ENCODE data around the gene MAP1LC3B2. TPM values are rescaled to one million over a fixed set of nuclear protein-coding genes. Genes with fewer than 3 reads are reported as not detected.

Gene MAP1LC3B2
- total and polyA plus RNA-seq, 12 donors, result 0.59 to 4.6 (median 2.2) TPM

DNA sequence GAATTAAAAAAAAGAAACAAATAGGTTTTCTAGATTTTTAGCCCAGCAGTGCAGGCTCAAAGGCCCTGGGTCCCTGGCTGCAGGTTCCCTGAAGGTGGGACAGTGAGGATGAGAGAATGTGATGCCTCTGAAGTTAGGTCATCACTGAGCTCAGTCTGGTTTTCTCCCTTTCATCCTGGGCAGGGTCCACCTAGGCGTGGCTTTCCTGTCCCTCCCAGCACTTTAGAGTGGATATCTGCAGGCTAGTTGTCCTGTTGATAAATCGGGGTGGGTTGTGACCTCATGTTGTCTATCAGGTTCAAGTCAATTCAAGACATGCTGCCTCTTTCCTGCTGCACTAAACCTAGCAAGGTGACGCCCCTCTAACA, 60.9 kb downstream of the MAP1LC3B2 start:
- intact Hi-C loops (cut with DNase I), result no loop called here
- peaks cover 0 to 3% (median 0%) of the 10 kb centered on the region in 7 donors for H3K27me3 ChIP-seq
- H3K4me1 ChIP-seq, result peaks cover 0 to 16% (median 6%) of the 10 kb centered on the region in 9 donors
- H3K27ac ChIP-seq, result no peak overlapping the region
- no peaks in the 10 kb centered on the region for H3K36me3 ChIP-seq
- TF ChIP-seq, protein P1, sequence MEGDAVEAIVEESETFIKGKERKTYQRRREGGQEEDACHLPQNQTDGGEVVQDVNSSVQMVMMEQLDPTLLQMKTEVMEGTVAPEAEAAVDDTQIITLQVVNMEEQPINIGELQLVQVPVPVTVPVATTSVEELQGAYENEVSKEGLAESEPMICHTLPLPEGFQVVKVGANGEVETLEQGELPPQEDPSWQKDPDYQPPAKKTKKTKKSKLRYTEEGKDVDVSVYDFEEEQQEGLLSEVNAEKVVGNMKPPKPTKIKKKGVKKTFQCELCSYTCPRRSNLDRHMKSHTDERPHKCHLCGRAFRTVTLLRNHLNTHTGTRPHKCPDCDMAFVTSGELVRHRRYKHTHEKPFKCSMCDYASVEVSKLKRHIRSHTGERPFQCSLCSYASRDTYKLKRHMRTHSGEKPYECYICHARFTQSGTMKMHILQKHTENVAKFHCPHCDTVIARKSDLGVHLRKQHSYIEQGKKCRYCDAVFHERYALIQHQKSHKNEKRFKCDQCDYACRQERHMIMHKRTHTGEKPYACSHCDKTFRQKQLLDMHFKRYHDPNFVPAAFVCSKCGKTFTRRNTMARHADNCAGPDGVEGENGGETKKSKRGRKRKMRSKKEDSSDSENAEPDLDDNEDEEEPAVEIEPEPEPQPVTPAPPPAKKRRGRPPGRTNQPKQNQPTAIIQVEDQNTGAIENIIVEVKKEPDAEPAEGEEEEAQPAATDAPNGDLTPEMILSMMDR (IDR thresholded peaks at IDR 0.05), result no peak
- no peak overlapping the region for H3K4me3 ChIP-seq
- ATAC-seq (peak in 4 of 8 donors; percentile 24 to 65 (median 49)), DNase-seq (no peak)
- WGBS, 2 donors, result 64 to 67% methylated on average over 3 of the region's 3 CpGs
- peaks cover 0 to 18% (median 0%) of the 10 kb centered on the region in 11 donors for H3K9me3 ChIP-seq

DNA sequence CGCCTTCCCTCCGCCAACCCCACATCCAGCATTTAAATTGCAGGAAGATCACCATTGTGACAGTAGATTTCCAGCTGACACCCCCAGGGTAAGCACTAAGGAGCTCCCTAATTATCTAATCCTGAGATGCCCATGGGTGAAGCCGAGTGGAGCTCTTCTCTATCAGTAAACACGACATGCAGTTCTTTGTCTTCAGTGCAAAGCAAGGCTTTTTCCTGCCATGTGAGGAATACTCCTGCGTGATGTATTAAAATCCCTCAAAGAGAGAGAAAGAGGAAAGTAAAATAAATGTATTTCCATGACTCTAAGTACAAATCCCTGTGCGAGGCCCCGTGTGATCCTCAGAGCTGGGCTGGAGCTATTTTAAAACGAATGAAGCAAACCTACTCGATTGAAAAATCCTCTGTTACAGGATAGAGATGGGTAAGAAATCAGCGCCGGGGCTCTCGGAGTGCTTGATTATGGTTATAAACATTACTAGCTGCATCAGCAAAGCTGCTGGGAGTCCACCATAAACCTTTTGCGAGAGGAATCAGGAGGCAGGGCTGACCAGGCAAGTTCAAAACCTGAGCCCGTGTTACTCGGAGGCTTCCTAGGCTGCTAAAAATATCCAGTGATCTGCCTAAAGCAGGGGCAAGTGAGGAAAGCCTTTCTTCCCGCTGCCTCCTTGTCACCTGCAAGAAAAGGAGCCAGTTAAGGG, 61.5 kb downstream of the MAP1LC3B2 start:
- H3K4me1 ChIP-seq, result peaks cover 0 to 14% (median 6%) of the 10 kb centered on the region in 9 donors
- intact Hi-C loops (cut with DNase I), result no loop called here
- H3K36me3 ChIP-seq, result no peaks in the 10 kb centered on the region
- H3K27me3 ChIP-seq, result peaks cover 0 to 3% (median 0%) of the 10 kb centered on the region in 7 donors
- H3K27ac ChIP-seq, result no peak overlapping the region
- whole genome bisulfite sequencing, 2 donors, result 44 to 46% methylated on average over 16 of the region's 16 CpGs
- peaks cover 0 to 18% (median 0%) of the 10 kb centered on the region in 11 donors for H3K9me3 ChIP-seq
- ATAC-seq (peak in 3 of 8 donors; percentile 14 to 48 (median 24)), DNase-seq (no peak)
- no peak overlapping the region for H3K4me3 ChIP-seq
- TF ChIP-seq, protein P1 (IDR thresholded peaks at IDR 0.05), result no peak

DNA sequence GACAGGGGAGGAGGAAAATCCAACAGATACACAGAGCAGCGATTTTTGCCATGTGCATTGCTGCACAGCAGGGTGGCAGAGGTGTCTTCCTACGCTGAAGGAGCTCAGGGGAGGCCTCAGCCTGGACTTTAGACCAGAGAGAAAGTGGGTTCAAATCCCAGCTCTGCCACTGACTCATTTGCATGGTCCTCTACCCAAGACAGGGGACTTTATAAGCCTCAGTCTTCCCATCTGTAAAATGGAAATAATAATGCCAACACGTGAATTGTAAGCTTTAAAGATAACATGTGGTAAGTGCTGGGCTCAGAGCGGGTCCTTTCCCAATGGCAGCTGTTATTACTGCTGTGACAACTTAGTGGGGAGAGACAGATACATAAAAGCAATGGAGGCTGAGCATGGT, 62.0 kb downstream of the MAP1LC3B2 start:
- 81 to 85% methylated on average over 4 of the region's 4 CpGs for WGBS, 2 donors
- Histone ChIP-seq H3K27me3 (peaks cover 0 to 3% (median 0%) of the 10 kb centered on the region in 7 donors), H3K4me3 (no peak overlapping the region), H3K4me1 (peaks cover 0 to 14% (median 6%) of the 10 kb centered on the region in 9 donors), H3K36me3 (no peaks in the 10 kb centered on the region), H3K27ac (no peak overlapping the region), H3K9me3 (peaks cover 0 to 18% (median 0%) of the 10 kb centered on the region in 11 donors)
- no peak for ATAC-seq
- no peak for DNase-seq
- TF ChIP-seq, protein P1 (IDR thresholded peaks at IDR 0.05), result no peak
- intact Hi-C loops (cut with DNase I), result no loop called here

DNA sequence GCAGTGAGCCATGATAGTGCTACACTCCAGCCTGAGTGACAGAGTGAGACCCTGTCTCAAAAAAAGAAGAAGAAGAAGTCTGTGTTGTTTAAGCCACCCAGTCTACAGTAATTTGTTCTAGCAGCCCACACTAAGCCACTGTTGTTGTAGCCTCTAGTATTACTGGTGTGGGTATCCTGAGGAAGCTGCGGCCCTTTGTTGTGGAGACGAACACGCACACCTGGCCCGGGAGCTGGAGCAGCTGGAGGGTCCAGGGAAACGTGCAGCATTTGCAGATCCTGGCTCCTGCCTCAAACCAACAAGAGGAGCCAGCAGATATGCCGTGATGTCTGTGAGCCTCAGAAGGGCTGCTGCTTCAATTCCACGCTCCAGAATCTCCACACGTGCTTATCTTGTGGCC, 65.3 kb downstream of the MAP1LC3B2 start:
- TF ChIP-seq, protein P1 (IDR thresholded peaks at IDR 0.05), result no peak
- H3K9me3 ChIP-seq, result peaks cover 0 to 17% (median 0%) of the 10 kb centered on the region in 11 donors
- no peaks in the 10 kb centered on the region for H3K36me3 ChIP-seq
- no peaks in the 10 kb centered on the region for H3K27me3 ChIP-seq
- H3K27ac ChIP-seq, result no peak overlapping the region
- 75 to 84% methylated on average over 8 of the region's 8 CpGs for WGBS, 2 donors
- DNase-seq (no peak), ATAC-seq (no peak)
- H3K4me1 ChIP-seq, result peaks cover 0 to 14% (median 6%) of the 10 kb centered on the region in 9 donors
- no peak overlapping the region for H3K4me3 ChIP-seq
- intact Hi-C loops (cut with DNase I), result no loop called here
